Lower lobe of right lung (tissue), 2 donors: Measurements from ENCODE around the gene NFIB. TPM values are rescaled to one million over a fixed set of nuclear protein-coding genes. Genes with fewer than 3 reads are reported as not detected.
A peak's percentile ranks its signal among the peaks of the same experiment; 100 is the strongest.

Source experiments
- ATAC-seq, 2 donors: fragments of 200-7000 bp; cut with Tn5 transposase; one replicate each; pipeline ENCODE4 v1.9.1; 2020 to 2022; ENCODE audit warnings: mild to moderate bottlenecking in 2 of 2, moderate library complexity in 2 of 2
- DNase-seq: peaks from one replicate; pipeline ENCODE4 v3.0.0-alpha.2; 2020
- H3K27ac ChIP-seq: fragments of 200-600 bp; one replicate; pipeline ENCODE4 v1.8.0; 2022
- H3K27me3 ChIP-seq: fragments of 200-600 bp; one replicate; pipeline ENCODE4 v1.8.0; 2022; ENCODE audit warnings: low read depth
- H3K36me3 ChIP-seq: fragments of 200-600 bp; one replicate; pipeline ENCODE4 v1.8.0; 2022; ENCODE audit warnings: mild to moderate bottlenecking
- H3K4me1 ChIP-seq: fragments of 200-600 bp; one replicate; pipeline ENCODE4 v1.8.0; 2022
- H3K4me3 ChIP-seq: fragments of 200-600 bp; one replicate; pipeline ENCODE4 v1.8.0; 2022; ENCODE audit warnings: mild to moderate bottlenecking
- H3K9me3 ChIP-seq: fragments of 200-600 bp; one replicate; pipeline ENCODE4 v1.8.0; 2022
- intact Hi-C: fragments of 100-400 bp; cut with DNase I; formaldehyde crosslinking; loops from one replicate; pipeline ENCODE4 v1.11.0; 2022
- total RNA-seq: library from RNA; stranded (reverse); fragmentation: NEBNext Ultra II Directional; extraction: Animal tissue kit (Norgen Biotek cat#: 25700); gene quantifications from one replicate; pipeline ENCODE4 v1.2.1, GENCODE V29; 2021
- TF ChIP-seq, protein P1 (sequence below): fragments of 200-600 bp; IDR thresholded peaks from one replicate; pipeline ENCODE4 v1.8.0; 2022; ENCODE audit warnings: antibody characterized with exemption, mild to moderate bottlenecking
- donor health status: DM: no; HTN: yes; CAD: no; lungs with severe emphysema.

Gene NFIB
- total RNA-seq, 1 donor from 2014 or later = 97.7 TPM

DNA sequence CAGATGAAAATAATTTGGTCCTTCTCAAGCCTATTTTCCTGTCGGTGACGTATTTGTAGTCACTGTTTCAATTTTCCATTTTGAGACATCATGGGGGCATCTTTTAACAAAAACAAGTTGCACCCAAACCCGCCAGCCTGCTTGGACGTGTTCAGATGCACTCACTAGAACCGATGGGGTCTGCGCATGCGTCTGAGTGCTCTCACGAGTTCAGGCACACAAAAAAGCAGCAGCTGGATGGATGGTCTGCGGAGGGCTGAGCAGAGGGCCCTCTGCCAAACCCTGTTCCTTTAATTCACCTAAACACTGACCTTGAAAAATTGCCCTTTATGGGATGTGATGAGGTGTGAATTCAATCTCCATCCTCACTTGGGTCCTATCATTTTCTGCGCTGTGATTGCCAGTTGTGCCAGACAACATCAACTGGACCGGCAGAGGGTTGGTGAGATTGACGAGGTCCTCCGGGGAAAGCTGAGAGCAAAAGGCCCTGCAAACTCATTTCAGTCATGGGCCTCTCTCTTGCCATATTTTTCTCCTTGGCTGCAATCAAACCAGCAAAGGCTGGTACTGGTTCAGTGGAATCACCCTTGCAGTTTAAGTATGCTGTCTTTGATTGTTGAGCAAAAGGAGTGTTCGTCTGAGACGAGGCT is 251.9 kb downstream of the NFIB start:
- ATAC-seq (no peak), DNase-seq (no peak)
- TF ChIP-seq, protein P1, sequence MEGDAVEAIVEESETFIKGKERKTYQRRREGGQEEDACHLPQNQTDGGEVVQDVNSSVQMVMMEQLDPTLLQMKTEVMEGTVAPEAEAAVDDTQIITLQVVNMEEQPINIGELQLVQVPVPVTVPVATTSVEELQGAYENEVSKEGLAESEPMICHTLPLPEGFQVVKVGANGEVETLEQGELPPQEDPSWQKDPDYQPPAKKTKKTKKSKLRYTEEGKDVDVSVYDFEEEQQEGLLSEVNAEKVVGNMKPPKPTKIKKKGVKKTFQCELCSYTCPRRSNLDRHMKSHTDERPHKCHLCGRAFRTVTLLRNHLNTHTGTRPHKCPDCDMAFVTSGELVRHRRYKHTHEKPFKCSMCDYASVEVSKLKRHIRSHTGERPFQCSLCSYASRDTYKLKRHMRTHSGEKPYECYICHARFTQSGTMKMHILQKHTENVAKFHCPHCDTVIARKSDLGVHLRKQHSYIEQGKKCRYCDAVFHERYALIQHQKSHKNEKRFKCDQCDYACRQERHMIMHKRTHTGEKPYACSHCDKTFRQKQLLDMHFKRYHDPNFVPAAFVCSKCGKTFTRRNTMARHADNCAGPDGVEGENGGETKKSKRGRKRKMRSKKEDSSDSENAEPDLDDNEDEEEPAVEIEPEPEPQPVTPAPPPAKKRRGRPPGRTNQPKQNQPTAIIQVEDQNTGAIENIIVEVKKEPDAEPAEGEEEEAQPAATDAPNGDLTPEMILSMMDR = no peak
- no peaks in the 10 kb centered on the region for H3K27me3 ChIP-seq
- no peak overlapping the region for H3K27ac ChIP-seq
- H3K36me3 ChIP-seq = no peaks in the 10 kb centered on the region
- H3K4me3 ChIP-seq = no peak overlapping the region
- H3K9me3 ChIP-seq = no peaks in the 10 kb centered on the region
- intact Hi-C loops = no loop called here
- H3K4me1 ChIP-seq = peaks cover 3% of the 10 kb centered on the region

DNA sequence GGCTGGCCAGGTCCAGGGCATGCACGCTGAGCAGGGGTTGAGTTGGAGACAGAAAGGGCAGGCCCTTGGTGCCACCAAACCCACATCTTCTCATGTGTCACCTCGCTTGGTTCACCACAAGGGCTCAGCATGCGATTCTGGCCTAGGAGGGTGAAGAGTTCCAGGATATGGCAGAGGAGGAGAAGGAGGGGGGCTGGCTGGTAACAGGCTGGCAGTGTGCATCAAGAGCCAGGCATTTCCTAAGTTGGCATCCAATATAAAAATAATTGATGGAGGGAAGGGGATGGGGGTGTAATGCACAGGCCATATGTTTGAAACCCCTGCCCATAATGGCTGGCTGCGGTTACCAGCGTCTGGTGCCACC is 255.6 kb downstream of the NFIB start:
- intact Hi-C loops = no loop called here
- no peaks in the 10 kb centered on the region for H3K27me3 ChIP-seq
- H3K4me3 ChIP-seq = no peak overlapping the region
- no peak for DNase-seq
- no peaks in the 10 kb centered on the region for H3K36me3 ChIP-seq
- no peaks in the 10 kb centered on the region for H3K9me3 ChIP-seq
- ATAC-seq = peak in 1 of 2 donors; percentile 10
- TF ChIP-seq, protein P1 = no peak
- H3K4me1 ChIP-seq = peaks cover 13% of the 10 kb centered on the region
- H3K27ac ChIP-seq = no peak overlapping the region

DNA sequence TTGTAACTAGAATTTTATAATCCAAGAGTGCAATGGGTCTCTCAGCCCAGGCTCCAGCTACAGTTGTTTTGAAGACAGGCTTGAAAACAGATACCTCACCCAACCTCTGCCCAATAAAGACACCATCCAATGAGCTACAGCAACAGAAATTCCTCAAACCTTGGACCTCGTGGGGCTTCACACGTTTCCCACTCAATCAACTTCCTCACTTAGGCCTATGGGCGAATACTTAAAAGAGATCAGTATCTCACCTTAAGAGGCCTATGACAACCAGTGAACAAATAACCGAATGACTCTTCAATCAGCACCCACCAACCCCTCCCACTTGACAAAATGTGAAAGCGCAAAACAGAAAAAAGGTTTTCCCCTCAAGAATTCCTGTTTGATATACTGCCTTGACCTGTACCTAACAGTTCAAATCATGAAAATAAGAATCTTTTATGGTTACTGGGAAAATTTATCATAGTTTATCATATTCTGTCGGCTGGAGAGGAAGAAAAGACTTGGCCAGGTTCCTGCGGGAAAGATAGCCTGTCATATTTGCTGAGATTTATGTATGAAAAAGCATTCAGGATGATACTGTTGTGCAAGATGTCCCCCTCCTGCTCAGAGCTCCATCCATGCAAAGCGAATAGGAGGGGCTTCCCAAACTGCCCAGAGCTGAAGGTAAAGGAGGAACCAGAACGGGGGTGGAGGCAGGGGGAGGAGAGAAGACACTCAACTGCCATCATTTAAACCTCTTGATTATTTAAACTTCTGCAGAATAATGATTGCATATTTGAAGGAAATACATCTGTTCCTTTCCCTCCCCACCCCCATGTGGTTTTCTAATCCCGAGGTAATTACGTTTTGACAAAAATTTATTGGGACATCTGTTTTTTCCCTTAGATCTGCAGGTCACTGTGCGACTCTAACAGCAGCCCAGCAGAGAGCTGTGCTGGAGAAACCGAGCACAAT is 256.3 kb downstream of the NFIB start:
- peaks cover 13% of the 10 kb centered on the region for H3K4me1 ChIP-seq
- H3K27me3 ChIP-seq = no peaks in the 10 kb centered on the region
- H3K36me3 ChIP-seq = no peaks in the 10 kb centered on the region
- H3K9me3 ChIP-seq = no peaks in the 10 kb centered on the region
- TF ChIP-seq, protein P1 = no peak
- ATAC-seq (no peak), DNase-seq (no peak)
- no peak overlapping the region for H3K27ac ChIP-seq
- intact Hi-C loops = no loop called here
- H3K4me3 ChIP-seq = no peak overlapping the region

DNA sequence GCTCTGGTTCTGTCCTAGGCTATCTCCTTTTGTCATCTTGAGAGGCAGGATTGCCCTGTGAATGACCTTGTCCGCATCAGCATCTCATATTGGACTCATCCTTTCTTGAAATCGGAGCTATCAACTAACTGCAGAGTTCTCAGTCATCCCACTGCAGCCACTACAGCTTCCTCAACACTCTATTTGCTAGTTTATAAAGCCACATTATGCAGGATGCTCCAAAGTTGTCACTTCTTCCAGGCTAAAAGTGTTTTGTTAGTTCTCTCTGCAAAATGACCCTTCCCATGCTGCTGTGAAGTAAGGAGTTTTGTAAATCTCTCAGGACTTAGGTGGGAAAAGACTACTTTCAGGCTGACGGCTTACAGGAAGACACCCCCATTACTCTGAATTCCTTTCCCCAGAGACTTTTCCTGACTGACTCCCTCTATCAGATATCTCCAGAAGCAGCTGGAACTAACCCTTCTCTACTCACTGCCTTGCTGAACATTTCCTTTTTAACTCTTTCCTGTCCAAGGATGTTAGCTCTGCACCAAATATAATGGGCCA is 257.6 kb downstream of the NFIB start:
- TF ChIP-seq, protein P1 = no peak
- Histone ChIP-seq H3K27me3 (no peaks in the 10 kb centered on the region), H3K36me3 (no peaks in the 10 kb centered on the region), H3K4me3 (no peak overlapping the region), H3K9me3 (no peaks in the 10 kb centered on the region), H3K27ac (no peak overlapping the region), H3K4me1 (peaks cover 13% of the 10 kb centered on the region)
- intact Hi-C loops = no loop called here
- DNase-seq = no peak
- ATAC-seq = no peak

DNA sequence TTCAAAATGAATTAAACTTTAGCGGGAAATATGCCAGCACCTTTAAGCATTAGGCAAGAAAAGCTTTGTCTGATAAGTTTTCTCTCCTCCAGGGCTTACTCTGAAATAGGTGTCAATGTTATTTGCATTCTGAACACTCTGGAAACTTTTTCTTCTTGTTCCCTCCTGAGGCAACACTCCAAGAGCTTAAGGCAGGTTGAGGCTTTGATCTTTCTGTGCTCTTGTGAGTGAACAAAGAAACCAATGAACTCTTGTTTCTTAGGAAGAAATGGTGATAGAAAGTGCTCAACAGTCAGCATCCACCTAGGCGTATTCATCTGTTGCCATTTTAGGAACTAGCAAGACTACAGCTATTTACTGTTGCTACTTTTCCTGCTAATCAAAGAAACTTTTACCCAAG is 259.8 kb downstream of the NFIB start:
- Histone ChIP-seq H3K27me3 (no peaks in the 10 kb centered on the region), H3K9me3 (no peaks in the 10 kb centered on the region), H3K27ac (no peak overlapping the region), H3K36me3 (no peaks in the 10 kb centered on the region), H3K4me1 (peaks cover 13% of the 10 kb centered on the region), H3K4me3 (no peak overlapping the region)
- no peak for DNase-seq
- intact Hi-C loops = no loop called here
- TF ChIP-seq, protein P1 = no peak
- ATAC-seq = no peak
